ENCODE data around the gene KPNA6.
"Not testable (repeated sequence)": the region's sequence is repeated elsewhere in the genome, so short reads cannot be mapped to it uniquely, and the experiment has no call there.

Gene KPNA6

DNA sequence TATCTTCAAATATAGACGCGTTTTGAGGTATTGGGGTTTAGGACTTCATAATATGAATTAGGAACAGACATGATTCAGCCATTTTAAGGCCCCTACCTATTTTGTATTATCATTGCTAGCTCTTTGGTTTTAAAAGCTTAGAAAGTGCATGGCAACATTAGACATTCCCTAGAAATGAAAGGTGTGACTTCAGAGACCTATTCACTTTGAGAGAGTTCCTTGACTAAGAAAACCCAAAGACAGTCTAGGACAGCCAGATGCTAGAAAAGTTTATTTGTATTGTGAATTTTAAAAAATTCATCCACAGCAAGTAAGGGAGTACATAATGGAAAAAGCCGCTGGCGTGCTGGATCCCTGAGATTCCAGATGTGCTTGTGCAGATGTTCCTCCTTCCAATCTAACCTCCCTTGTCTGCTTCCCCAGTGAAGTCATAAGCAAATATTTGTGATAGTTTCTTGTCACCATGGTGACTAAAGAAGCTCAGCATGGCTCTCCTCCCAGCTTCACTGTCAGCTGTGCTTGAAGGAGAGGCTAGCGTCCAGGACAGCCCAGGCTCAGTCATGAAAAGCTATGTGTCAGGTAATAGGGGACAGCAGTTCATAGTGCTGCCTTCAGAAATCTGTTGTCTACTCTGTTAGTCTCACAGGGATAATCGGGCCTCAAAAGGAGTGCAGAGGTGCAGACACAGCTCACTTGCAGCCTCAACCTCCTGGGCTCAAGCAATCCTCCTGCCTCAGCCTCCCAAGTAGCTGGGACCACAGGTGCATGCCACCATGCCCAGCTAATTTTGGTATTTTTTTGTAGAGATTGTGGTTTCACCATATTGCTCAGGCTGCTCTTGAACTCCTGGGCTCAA is 34.8 kb downstream of the KPNA6 start:
- DNase-seq (ENCODE audit: low read depth): peak; percentile 85

DNA sequence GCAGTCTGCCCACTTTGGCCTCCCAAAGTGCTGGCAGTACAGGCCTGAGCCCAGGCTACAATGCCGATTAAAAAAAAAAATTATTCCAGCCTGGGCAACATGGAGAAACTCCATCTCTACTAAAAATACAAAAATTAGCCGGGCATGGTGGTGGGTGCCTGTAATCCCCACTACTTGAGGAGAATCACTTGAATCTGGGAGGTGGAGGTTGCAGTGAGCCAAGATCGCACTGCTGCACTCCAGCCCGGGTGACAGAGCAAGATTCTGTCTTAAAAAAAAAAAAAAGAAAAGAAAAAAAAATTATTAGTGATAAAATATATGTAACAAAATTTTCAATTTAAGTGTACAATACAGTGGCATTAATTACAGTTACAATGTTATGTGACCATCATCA is 35.4 kb downstream of the KPNA6 start:
- DNase-seq (ENCODE audit: low read depth): not testable (repeated sequence)

DNA sequence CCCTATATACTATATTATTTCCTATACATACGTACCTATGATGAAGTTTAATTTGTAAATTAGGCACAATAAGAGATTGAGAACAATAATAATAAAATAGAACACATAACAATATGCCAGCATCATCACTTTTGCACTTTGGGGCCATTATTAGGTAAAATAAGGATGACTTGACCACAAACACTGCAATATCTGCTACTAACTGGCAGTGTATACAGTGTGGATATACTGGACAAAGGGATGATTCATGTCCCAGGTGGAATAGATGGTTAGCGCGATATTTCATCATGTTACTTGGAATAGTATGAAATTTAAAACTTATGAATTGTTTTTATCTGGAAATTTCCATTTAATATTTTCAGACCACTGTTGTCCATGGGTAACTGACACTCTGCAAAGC is 36.2 kb downstream of the KPNA6 start:
- no peak for DNase-seq (ENCODE audit: low read depth)

DNA sequence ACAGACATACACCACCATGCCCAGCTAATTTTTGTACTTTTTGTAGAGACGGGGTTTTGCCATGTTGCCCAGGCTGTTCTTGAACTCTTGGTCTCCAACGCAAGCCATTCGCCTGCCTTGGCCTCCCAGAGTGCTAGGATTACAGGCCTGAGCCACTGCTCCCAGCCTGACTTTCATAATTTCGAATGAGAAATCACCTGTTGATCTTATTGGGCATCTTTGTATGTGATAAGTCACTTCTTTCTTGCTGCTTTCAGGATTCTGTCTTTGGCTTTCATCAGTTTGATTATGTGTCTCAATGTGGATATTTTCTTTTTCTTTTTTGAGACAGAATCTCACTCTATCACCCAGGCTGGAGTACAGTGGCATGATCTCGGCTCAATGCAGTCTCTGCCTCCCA is 39.9 kb downstream of the KPNA6 start:
- not testable (repeated sequence) for DNase-seq (ENCODE audit: low read depth)

DNA sequence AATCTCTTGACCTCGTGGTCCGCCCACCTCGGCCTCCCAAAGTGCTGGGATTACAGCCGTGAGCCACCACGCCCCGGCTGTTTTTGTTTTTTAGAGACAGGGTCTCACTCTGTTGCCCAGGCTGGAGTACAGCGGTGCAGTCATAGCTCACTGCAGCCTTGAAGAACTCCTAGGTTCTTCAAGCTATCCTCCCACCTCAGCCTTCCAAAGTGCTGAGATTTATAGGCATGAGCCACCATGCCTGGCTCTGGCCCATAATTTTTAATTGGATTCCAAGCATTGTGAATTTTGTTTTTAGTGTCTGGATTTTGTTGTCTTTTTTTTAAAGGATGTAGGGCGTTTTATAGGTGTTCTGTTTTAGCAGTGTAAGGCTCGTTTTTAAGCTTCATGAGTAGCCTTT is 43.0 kb downstream of the KPNA6 start:
- peak; percentile 70 for DNase-seq (ENCODE audit: low read depth)

DNA sequence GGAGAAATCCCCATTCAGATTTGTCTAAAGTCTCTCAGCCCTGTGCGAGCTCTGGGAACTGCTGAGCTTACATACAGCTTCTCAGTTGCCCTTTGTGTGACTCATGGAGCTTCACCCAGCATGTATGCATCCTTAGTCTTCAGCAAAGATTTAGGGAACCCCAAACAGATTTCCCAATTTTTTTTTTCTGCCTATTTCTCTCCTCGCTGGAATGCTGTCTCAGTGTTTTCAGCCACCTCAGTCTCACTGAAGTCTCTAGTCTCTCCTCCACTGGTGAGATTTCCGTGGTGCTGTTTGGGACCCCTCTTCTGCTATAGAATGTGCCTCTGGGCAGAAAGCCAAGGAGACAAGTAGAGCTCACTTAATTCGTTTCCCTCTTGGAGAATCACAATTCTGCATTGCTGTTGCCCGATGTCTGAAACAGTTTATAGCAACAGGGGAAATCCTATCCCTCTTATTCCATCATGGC is 43.5 kb downstream of the KPNA6 start:
- peak; percentile 84 for DNase-seq (ENCODE audit: low read depth)

DNA sequence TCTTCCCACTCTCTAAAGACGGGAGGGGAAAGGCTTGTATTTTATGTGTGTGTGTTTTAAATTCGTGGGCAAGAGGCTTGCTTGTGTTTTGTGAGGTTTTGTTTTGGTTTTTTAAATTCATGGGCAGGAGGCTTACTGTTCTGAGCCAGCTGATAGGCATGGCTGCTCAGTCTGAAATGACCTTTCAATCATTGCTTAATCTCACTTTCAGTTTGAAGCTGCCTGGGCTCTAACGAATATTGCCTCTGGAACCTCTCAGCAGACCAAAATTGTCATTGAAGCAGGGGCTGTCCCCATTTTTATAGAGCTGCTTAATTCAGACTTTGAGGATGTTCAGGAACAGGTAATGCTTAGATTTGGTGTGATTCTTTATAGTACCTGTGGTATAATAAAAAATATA is 51.3 kb downstream of the KPNA6 start:
- no peak for DNase-seq (ENCODE audit: low read depth)

DNA sequence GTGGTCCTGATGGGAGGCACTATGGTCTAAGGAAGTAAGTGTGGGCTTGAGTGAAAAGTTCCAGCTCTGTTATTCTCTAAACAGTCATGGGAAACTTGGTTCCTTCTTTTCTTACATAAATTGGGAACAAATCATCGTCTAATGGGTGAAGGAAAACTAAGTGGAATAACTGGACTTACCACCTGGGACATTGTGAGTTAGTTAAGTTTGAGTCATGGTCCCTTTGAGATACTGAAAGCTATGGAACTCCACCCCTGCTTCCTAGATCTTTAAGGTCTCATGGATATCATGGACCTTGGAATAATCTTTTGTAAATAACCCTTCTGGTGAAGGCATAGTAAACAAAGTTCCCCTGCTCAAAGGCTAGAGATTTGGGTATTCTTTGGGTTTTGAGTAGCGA is 55.5 kb downstream of the KPNA6 start:
- DNase-seq (ENCODE audit: low read depth): no peak

DNA sequence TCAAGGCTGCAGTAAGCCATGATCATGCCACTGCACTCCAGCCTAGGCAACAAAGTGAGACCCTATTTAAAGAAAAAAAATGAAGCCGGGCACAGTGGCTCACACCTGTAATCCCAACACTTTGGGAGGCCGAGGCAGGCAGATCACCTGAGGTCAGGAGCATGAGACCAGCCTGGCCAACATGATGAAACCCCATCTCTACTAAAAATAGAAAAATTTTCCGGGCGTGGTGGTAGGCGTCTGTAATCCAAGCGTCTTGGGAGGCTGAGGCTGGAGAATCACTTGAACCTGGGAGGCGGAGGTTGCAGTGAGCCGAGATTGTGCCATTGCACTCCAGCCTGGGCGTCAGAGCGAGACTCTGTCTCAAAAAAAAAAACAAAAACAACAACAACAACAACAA is 57.8 kb downstream of the KPNA6 start:
- DNase-seq (ENCODE audit: low read depth): not testable (repeated sequence)

DNA sequence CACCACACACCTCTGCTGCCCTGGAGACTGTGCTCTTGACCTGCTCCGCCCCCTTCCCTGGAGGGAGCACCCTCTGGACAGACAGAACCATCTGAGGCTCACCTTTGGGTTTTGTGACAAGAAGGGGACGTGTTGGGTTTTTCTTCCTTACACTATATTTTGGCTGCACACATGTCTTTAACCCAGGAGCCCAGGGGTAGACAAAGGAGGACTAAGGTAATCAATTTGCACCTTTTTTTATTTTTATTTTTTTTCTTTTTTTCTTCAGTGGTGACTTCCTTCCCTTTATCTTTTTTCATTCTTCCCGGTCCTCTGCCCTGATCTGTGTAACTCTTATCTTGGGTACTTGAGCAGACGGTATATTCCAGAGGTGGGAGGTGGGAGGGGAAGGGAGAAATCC is 63.1 kb downstream of the KPNA6 start:
- no peak for DNase-seq (ENCODE audit: low read depth)

DNA sequence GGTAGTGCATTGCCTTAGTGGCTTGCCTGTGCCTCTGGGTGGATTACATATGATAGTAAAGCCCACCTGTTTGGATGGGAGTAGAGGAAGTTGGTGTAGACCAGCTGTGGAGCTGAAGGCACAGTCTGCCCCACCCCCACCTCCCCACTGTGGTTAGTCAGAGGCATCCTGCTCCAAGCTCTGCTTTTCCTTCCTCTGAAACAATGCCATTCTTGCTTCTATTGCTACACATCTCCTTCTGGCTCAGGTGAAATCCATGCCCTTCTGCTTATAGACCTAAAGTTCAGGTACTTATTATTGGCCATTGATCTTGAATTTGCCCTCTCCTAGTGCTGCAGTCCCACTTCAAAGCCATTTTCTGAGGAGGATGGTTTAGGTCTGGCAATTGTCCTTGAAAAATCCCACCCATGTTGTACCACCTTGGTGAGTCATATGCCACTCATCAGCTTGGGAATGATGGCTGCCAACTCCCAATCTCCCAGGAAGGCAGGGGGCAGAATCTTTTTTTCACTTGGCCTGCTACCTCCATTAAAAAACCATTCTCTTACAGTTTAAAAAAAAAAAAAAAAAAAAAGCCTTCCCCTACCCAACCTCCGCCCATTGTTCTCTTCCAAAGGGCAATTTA is 64.9 kb downstream of the KPNA6 start:
- peak; percentile 40 for DNase-seq (ENCODE audit: low read depth)

DNA sequence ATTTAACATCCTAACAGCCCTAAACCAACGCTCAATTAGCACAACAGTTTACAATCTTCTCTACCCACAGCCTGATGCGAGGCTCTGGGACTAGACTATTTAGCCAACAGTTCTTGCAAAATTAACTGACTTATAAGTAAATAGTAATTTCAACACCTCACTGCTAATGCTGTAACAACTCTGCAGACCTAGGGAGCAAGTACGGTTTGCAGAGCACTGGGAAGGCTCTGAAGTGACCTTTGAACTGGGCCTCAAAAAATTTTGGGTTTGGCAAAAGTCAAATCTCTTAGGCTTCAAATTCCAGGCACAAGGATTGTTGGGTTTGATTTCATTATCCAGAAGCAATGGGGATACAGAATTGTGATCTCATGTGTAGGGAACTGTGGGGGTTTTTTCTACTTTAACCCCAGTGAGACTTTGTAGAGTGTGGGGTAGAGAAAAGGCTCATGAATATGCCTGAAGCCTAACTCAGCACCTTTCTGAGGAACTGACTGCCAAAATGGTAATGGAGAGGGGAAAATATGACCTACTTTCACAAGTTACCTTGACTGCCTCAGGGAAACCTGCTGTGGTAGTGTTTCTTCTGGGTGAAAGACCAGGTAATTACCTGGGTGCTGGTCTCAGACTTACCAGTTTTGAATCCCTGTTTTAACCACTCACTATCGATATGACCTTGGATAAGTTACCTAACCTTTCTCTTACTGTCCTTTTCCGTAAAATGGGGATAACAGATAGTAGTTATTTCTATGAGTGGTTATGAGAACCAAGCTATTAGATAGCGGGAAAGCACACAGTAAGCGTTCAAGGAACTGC is 70.7 kb downstream of the KPNA6 start:
- DNase-seq (ENCODE audit: low read depth): no peak

DNA sequence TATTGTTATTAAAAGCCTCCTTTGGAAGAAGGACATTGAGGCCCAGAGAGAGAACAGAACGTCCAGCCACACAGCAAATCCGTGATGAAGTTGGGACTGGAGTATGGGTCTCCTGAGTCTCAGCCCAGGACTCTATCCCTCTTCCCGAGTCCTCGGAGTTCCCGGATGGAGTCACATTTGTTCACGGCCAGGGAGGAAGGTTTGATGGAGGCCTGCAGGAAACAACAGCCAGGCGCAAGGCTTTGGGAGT is 71.3 kb downstream of the KPNA6 start:
- DNase-seq (ENCODE audit: low read depth): no peak

DNA sequence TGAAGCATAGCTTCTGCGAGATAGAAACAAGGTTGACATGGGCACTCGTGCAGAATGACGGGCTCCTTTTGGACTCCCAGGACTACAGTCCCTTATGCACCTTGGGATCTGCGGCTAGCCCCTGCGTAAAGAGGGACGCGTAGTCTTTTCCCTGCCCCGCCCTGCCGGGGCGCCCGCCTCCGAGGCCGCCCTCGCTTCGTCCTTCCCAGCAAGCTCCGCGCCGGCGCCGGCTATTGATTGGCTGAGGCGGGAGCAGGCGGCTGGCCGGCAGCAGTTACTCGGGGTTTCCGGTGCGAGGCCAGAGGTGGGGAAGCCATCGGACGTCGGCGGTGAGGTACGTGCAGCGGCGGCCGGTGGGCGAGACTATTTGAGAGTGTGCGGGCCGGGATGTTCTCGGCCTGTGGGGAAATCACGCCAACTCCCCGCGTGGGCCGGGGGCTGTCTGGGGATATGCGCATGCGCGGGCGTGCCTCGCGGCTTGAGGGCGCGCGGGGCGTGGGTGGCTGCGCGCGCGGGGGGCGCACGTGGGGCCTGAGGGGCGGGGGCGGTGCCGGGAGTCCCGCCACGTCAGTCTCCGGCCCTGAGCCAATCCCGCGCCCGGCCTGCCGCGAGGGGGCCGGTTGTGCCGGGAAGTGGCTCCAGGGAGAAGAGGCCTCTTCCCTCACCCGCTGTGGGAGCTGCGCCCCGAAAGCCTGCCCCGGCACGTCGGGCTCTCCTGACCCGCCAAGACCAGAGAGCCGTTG is 71.8 kb downstream of the KPNA6 start, which contains the start of gene TXLNA:
TXLNA (plus strand) TSS at position 233 of the 743 bp plus-strand sequence. CDS start 671 bp downstream, outside the sequence.
- peak; percentile 93 for DNase-seq (ENCODE audit: low read depth)

DNA sequence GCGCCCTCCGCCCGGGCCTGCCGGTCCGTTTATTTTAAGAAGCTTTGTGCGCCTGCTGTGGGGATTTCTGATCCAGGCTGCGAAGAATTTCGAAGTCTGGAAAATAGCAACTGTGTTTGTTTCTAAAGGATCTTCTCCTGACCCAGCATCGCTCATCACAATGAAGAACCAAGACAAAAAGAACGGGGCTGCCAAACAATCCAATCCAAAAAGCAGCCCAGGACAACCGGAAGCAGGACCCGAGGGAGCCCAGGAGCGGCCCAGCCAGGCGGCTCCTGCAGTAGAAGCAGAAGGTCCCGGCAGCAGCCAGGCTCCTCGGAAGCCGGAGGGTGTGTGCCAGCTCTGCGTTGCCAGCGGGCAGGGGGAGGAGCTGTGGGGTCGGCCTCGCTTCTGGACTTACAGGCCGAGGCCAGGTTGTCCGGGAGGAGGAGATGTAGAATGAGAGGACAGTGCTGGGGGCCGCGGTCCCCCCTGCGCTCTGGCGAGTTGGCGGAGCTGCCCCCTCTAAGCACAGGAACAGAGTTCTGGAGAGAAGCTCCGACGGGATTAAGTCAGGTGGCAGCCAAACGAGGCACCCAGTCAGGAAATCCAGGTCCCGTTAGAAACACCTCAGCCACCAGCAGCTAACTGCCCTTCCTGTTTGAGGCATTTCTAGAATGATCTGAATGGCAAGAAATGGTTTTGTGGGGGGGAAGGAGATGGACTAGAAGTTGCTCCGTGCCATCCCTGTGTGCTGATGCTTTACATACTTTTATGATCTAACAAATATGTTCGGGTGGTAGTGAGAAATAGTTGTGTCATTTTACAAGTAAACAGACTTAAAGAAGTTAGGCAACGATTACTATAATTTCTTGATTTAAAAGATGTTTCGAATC is 72.6 kb downstream of the KPNA6 start:
- DNase-seq (ENCODE audit: low read depth): peak; percentile 79

DNA sequence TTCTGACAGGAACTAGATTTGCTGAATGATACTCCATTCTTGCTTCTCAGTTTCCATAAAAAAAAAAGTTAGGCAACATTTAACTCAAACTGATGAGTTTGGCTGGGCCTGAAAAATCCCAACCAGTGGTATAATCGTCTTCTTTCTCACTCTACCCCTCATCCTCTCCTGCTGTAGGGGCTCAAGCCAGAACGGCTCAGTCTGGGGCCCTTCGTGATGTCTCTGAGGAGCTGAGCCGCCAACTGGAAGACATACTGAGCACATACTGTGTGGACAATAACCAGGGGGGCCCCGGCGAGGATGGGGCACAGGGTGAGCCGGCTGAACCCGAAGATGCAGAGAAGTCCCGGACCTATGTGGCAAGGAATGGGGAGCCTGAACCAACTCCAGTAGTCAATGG is 73.2 kb downstream of the KPNA6 start:
- DNase-seq (ENCODE audit: low read depth): no peak

DNA sequence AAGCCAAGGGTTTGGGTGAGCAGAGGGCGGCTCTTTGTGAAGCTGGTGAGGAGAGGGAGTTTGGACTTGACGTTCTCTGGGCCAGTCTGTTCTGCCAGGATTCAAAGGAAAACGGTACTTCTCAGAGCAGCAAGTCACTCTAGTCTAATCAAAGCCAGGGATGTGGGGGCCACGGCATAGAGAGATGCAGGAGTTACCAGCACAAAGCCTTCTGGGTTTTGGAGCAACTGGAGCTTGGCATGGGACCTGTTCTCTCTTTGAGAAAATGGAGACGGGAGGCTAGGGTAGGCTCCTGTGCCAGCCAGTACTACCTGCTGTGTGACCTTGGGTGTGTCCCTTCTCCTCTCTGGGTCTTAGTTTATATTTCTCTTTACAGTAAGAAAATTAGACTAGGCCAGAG is 73.7 kb downstream of the KPNA6 start:
- no peak for DNase-seq (ENCODE audit: low read depth)

DNA sequence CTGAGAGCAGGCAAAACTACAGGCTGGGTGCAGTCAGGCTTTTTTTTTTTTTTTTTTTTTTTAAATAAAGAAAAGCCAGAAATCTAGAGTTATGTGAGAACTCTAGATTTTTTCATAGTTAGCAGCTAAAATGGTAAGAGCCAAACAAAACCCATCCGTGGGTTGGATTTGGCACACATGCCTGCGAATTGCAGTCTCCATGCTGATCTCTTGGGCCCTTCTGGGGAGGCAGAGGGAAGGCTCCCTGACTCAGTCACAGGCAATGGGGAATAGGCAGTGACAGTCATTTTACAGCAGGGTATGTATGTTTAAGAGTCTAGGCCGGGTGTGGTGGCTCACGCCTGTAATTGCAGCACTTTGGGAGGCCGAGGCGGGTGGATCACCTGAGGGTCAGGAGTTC is 74.2 kb downstream of the KPNA6 start:
- no peak for DNase-seq (ENCODE audit: low read depth)

DNA sequence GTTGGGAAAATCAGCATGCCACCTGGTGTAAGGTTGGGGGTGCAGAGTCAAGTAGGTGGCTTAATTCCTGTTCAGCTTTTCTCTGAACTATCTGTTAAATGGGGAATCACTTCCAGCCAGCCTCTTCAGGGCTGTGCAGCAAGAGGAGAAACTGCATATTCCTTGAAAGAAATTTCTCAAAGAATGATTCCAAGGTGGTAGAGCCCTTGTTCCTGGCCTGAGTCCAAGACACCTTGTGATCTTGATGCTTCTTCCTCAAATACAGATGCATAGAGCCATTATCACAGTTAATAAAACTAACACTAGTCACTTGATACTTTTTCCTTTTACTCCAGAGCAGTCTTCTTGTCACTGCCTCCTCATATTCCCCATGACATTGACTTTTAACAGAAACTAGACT is 76.8 kb downstream of the KPNA6 start:
- no peak for DNase-seq (ENCODE audit: low read depth)

DNA sequence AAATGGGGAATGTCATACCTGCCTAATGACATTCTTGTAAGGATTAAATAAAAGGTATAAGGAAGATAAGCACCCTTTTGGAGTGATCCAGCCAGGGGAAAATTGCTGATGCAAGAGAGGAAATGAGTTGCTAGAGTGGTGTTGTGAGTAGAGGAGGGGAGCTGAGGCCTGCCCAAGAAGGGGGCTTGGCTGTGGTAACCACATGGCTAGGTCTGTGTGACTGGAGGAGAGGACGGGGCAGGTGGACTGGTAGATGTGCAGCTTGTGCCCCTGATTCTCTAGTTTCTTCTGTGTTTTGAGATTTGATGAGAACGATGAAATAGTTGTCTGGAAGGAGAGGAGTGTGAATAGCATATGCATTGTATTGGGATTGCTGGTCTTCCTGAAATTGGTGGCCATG is 78.2 kb downstream of the KPNA6 start:
- no peak for DNase-seq (ENCODE audit: low read depth)

DNA sequence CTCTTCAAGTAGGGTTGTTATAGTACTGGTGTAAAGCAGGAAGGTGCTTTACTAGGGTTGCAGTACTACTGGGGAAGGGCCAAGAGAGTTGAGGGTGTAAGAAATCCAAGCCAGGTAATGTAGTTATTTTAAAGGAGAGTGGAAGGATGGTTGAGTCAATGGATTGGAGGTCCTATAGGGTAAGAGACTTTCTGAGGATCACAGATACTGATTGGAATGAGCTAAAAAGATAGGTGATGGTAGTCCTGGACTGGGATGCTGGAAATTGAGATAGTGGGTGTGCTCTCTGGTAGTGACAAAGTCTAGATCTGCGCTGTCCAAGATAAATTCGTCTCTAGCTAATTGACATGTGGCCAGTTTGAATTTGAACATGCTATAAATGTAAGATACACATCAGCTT is 78.6 kb downstream of the KPNA6 start:
- DNase-seq (ENCODE audit: low read depth): no peak

All from EH (cell line).